Mesenchymal stem cell (in vitro differentiated cells and primary cell): Measurements from ENCODE around the gene ABCG2.

Source experiments
- DNase-seq: peaks from one replicate; pipeline ENCODE4 v3.0.0-alpha.2; 2013
- H2AFZ ChIP-seq: one replicate; pipeline ENCODE4 v1.6.1; 2013; ENCODE audit warnings: low read depth, mild to moderate bottlenecking, control low read depth, inconsistent platforms, low read length, moderate library complexity
- H2AK5ac ChIP-seq: 2 replicates; pipeline ENCODE4 v1.6.1; 2013; ENCODE audit warnings: low read length, moderate library complexity, mild to moderate bottlenecking, inconsistent platforms; ENCODE audit not compliant: severe bottlenecking
- H2BK120ac ChIP-seq: one replicate; pipeline ENCODE4 v1.6.1; 2013; ENCODE audit warnings: low read depth, mild to moderate bottlenecking, inconsistent platforms, low read length, moderate library complexity
- H2BK12ac ChIP-seq, 2 experiments: one replicate each; pipeline ENCODE4 v1.6.1; 2013; ENCODE audit warnings: inconsistent platforms in 2 of 2, low read length in 2 of 2, mild to moderate bottlenecking in 2 of 2, moderate library complexity in 2 of 2, control low read depth in 1 of 2
- H2BK15ac ChIP-seq: one replicate; pipeline ENCODE4 v1.6.1; 2013; ENCODE audit warnings: mild to moderate bottlenecking, low read depth, inconsistent platforms; ENCODE audit not compliant: poor library complexity, severe bottlenecking
- H2BK5ac ChIP-seq: 2 replicates; pipeline ENCODE4 v1.6.1; 2013; ENCODE audit warnings: low read depth, mild to moderate bottlenecking, low read length, control low read depth, inconsistent platforms; ENCODE audit not compliant: poor library complexity, severe bottlenecking
- H3K14ac ChIP-seq, 2 experiments: one replicate each; pipeline ENCODE4 v1.6.1; 2013; ENCODE audit warnings: inconsistent platforms in 2 of 2, low read length in 2 of 2, control low read depth in 1 of 2, mild to moderate bottlenecking in 1 of 2, moderate library complexity in 1 of 2
- H3K18ac ChIP-seq, 2 experiments: one replicate each; pipeline ENCODE4 v1.6.1; 2013; ENCODE audit warnings: inconsistent platforms in 2 of 2, low read length in 2 of 2, control low read depth in 1 of 2, low read depth in 1 of 2, mild to moderate bottlenecking in 1 of 2
- H3K23ac ChIP-seq, 2 experiments: one replicate each; pipeline ENCODE4 v1.6.1; 2013; ENCODE audit warnings: inconsistent platforms in 2 of 2, low read length in 2 of 2, mild to moderate bottlenecking in 2 of 2, moderate library complexity in 2 of 2, control low read depth in 1 of 2
- H3K27ac ChIP-seq: 2 replicates; pipeline ENCODE4 v1.5.1; 2013; ENCODE audit warnings: mild to moderate bottlenecking, moderate library complexity, low read length, control low read depth, inconsistent platforms; ENCODE audit not compliant: poor library complexity, severe bottlenecking
- H3K27me3 ChIP-seq, 2 experiments: 2 replicates each; pipeline versions ENCODE4 v1.6.1 to v1.7.0; 2013; ENCODE audit warnings: low read length in 2 of 2, mild to moderate bottlenecking in 2 of 2, moderate library complexity in 2 of 2, control low read depth in 1 of 2, inconsistent platforms in 1 of 2; ENCODE audit not compliant: control insufficient read depth in 1 of 2, insufficient read depth in 1 of 2
- H3K36me3 ChIP-seq, 2 experiments: 2 replicates each; pipeline versions ENCODE4 v1.6.1 to v1.7.0; 2013; ENCODE audit warnings: low read length in 2 of 2, control low read depth in 1 of 2, inconsistent platforms in 1 of 2, low read depth in 1 of 2, mild to moderate bottlenecking in 1 of 2; ENCODE audit not compliant: insufficient read depth in 2 of 2, control insufficient read depth in 1 of 2
- H3K4ac ChIP-seq, 2 experiments: one replicate each; pipeline ENCODE4 v1.6.1; 2013; ENCODE audit warnings: inconsistent platforms in 2 of 2, low read length in 2 of 2, mild to moderate bottlenecking in 2 of 2, moderate library complexity in 2 of 2, control low read depth in 1 of 2, low read depth in 1 of 2
- H3K4me1 ChIP-seq: 2 replicates; pipeline ENCODE4 v1.6.1; 2013; ENCODE audit warnings: low read depth, low read length, control low read depth; ENCODE audit not compliant: control insufficient read depth, insufficient read depth
- H3K4me2 ChIP-seq: 2 replicates; pipeline ENCODE4 v1.6.1; 2013; ENCODE audit warnings: low read length, mild to moderate bottlenecking, inconsistent platforms; ENCODE audit not compliant: poor library complexity, severe bottlenecking
- H3K4me3 ChIP-seq, 2 experiments: 2 replicates each; pipeline versions ENCODE4 v1.5.1 to v1.7.0; 2013; ENCODE audit warnings: low read length in 2 of 2, mild to moderate bottlenecking in 2 of 2, control low read depth in 1 of 2, low read depth in 1 of 2; ENCODE audit not compliant: insufficient read depth in 1 of 2
- H3K79me1 ChIP-seq: replicated peaks from 2 replicates; pipeline ENCODE4 v1.6.1; 2013; ENCODE audit warnings: mild to moderate bottlenecking, control low read depth, low read length, inconsistent platforms; ENCODE audit not compliant: poor library complexity, severe bottlenecking
- H3K9ac ChIP-seq: 2 replicates; pipeline ENCODE4 v1.7.0; 2013; ENCODE audit warnings: mild to moderate bottlenecking, low read length, moderate library complexity
- H3K9me3 ChIP-seq: 2 replicates; pipeline ENCODE4 v1.7.0; 2013; ENCODE audit warnings: mild to moderate bottlenecking, low read length; ENCODE audit not compliant: control insufficient read depth
- H4K8ac ChIP-seq: one replicate; pipeline ENCODE4 v1.6.1; 2013; ENCODE audit warnings: inconsistent platforms, mild to moderate bottlenecking, low read length, moderate library complexity
- H4K91ac ChIP-seq: one replicate; pipeline ENCODE4 v1.6.1; 2013; ENCODE audit warnings: mild to moderate bottlenecking, low read length, inconsistent platforms
- WGBS: methylation state at CpG from one replicate; pipeline ENCODE4 v1.1.7; 2013; ENCODE audit warnings: mixed read lengths; 5-methylcytosine and 5-hydroxymethylcytosine counted together

The ABCG2 gene

DNA sequence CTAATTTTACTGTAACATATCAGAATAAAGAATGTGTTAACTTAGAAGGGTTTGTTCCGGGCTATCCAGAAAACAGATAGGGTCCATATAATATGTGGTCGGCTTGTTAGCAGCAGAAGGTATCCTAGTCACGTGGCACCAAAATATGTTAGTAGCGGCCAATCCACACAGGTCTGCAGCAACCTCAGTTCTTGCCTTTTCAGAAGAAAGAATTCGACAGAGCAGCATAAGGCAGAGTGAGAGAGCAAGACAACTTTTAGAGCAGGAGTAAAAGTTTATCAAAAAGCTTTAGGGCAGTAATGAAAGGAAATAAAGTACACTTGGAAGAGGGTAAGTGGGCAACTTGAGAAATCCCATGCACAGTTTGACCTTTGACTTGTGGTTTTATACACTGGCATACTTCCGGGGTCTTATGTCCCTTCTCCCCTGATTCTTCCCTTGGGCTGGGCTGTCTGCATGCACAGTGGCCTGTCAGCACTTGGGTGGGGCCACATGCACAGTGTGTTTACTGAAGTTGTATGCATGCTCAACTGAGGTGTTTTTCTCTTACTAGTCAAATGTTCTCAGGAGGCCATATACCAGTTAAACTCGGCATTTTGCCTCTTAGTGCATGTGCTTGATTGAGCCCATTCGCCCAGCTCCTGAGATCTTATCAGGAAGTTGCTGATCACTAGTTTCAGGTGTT is 37.0 kb upstream of the ABCG2 start:
- H3K18ac ChIP-seq, result peak overlapping the region in 1 of 2 experiments; percentile 48
- no peak overlapping the region for H3K4me3 ChIP-seq
- H4K91ac ChIP-seq, result no peak overlapping the region
- no peak overlapping the region for H4K8ac ChIP-seq
- H3K79me1 ChIP-seq, result no peaks in the 10 kb centered on the region
- H3K4ac ChIP-seq, result no peak overlapping the region
- H2BK12ac ChIP-seq, result peak overlapping the region in 1 of 2 experiments; percentile 48
- H3K14ac ChIP-seq, result peak overlapping the region in 1 of 2 experiments; percentile 65
- no peak overlapping the region for H2AK5ac ChIP-seq
- no peak overlapping the region for H3K4me2 ChIP-seq
- no peak overlapping the region for H2AFZ ChIP-seq
- H3K27me3 ChIP-seq, result no peaks in the 10 kb centered on the region
- DNase-seq, result no peak
- H3K36me3 ChIP-seq, result no peaks in the 10 kb centered on the region
- no peak overlapping the region for H3K9ac ChIP-seq
- H3K9me3 ChIP-seq, result no peaks in the 10 kb centered on the region
- peak overlapping the region in 1 of 2 experiments; percentile 72 for H3K23ac ChIP-seq
- H2BK120ac ChIP-seq, result no peak overlapping the region
- H3K27ac ChIP-seq, result no peak overlapping the region
- no peak overlapping the region for H2BK15ac ChIP-seq
- no peaks in the 10 kb centered on the region for H3K4me1 ChIP-seq
- no peak overlapping the region for H2BK5ac ChIP-seq
- 80% methylated on average over 8 of the region's 8 CpGs for WGBS

- H3K36me3 ChIP-seq, result no peaks in the 10 kb centered on the region
- no peak overlapping the region for H3K4me2 ChIP-seq
- H4K91ac ChIP-seq, result no peak overlapping the region
- DNase-seq, result no peak
- no peak overlapping the region for H3K9ac ChIP-seq
- WGBS, result 0% methylated on average over 1 of the region's 3 CpGs
- H3K4me3 ChIP-seq, result no peak overlapping the region
- H2BK15ac ChIP-seq, result no peak overlapping the region
- H3K27ac ChIP-seq, result no peak overlapping the region
- no peak overlapping the region for H3K4ac ChIP-seq
- H2AK5ac ChIP-seq, result no peak overlapping the region
- H3K14ac ChIP-seq, result no peak overlapping the region
- no peaks in the 10 kb centered on the region for H3K4me1 ChIP-seq
- no peaks in the 10 kb centered on the region for H3K79me1 ChIP-seq
- no peak overlapping the region for H2BK120ac ChIP-seq
- no peak overlapping the region for H2BK12ac ChIP-seq
- no peak overlapping the region for H2BK5ac ChIP-seq
- no peaks in the 10 kb centered on the region for H3K27me3 ChIP-seq
- H4K8ac ChIP-seq, result no peak overlapping the region
- no peak overlapping the region for H2AFZ ChIP-seq
- no peaks in the 10 kb centered on the region for H3K9me3 ChIP-seq
- H3K23ac ChIP-seq, result no peak overlapping the region
- H3K18ac ChIP-seq, result no peak overlapping the region
These were observed 33.0 kb upstream of the ABCG2 start for GRCh38 chr4:88191404-88191803.

DNA sequence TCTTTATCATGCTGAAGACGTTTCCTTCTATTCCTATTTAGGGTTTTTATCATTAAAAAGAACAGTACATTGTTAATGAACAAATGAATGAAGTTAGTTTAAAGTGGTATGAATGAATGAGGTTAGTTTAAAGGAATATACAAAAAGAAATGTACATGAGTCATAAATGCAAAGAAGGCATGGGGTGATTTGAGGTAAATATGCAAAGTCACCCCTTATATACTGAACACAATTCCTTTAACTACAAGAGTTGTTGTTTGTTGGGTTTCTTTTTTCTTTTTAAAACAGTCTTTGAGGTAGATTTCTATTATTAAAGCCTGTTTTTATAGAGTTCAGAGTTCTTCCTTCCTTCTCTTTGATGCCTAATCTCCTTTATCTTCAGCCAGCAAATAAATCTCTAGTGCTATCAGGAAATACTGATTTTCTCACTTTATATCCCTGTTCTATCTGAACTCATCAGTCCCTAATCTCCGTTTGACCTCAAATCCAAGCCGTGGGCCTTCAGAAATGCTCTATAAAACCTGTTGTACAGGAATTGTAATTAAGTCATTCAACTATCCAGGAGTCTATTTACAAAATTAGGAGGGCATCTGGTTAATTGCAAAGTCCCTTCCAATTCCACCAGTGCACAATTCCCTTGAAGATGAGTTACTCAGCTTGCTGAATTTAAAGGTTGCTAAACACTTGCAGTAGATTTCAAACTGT is 31.6 kb upstream of the ABCG2 start:
- DNase-seq, result peak; percentile 29
- Histone ChIP-seq H2AK5ac (no peak overlapping the region), H3K23ac (no peak overlapping the region), H3K79me1 (no peaks in the 10 kb centered on the region), H3K18ac (no peak overlapping the region), H3K4me3 (no peak overlapping the region), H2BK120ac (no peak overlapping the region), H3K14ac (no peak overlapping the region), H2BK12ac (no peak overlapping the region), H3K4ac (no peak overlapping the region), H3K27ac (no peak overlapping the region), H2BK5ac (no peak overlapping the region), H2BK15ac (no peak overlapping the region), H3K4me1 (no peaks in the 10 kb centered on the region), H3K4me2 (no peak overlapping the region), H3K27me3 (no peaks in the 10 kb centered on the region), H3K9me3 (no peaks in the 10 kb centered on the region), H2AFZ (no peak overlapping the region), H3K9ac (no peak overlapping the region), H4K8ac (no peak overlapping the region), H4K91ac (no peak overlapping the region), H3K36me3 (no peaks in the 10 kb centered on the region)
- WGBS, result no CpG with 5 or more reads among the region's 3 CpGs

DNA sequence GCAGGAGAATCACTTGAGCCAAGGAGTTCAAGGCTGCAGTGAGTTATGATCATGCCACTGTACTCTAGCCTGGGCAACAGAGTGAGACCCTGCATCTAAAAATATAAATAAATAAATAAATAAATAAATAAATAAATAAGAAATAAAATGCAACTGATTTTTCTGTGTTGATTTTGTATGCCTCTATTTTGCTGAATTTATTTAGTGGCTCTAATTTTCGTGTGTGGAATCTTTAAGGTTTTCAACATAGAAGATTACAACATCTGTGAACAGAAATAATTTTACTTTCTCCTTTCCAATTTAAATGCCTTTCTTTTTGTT is 30.9 kb upstream of the ABCG2 start:
- no peak overlapping the region for H3K18ac ChIP-seq
- H2BK120ac ChIP-seq, result no peak overlapping the region
- H3K14ac ChIP-seq, result no peak overlapping the region
- no peak overlapping the region for H3K4me3 ChIP-seq
- H2BK5ac ChIP-seq, result no peak overlapping the region
- H3K4me1 ChIP-seq, result no peaks in the 10 kb centered on the region
- H2BK12ac ChIP-seq, result no peak overlapping the region
- H3K79me1 ChIP-seq, result no peaks in the 10 kb centered on the region
- H3K23ac ChIP-seq, result no peak overlapping the region
- no peak overlapping the region for H3K4me2 ChIP-seq
- no peaks in the 10 kb centered on the region for H3K36me3 ChIP-seq
- no peak for DNase-seq
- no peak overlapping the region for H4K91ac ChIP-seq
- H3K4ac ChIP-seq, result no peak overlapping the region
- H2AK5ac ChIP-seq, result no peak overlapping the region
- H3K27me3 ChIP-seq, result no peaks in the 10 kb centered on the region
- no peak overlapping the region for H2AFZ ChIP-seq
- H3K9ac ChIP-seq, result no peak overlapping the region
- no peak overlapping the region for H3K27ac ChIP-seq
- H3K9me3 ChIP-seq, result no peaks in the 10 kb centered on the region
- no peak overlapping the region for H2BK15ac ChIP-seq
- H4K8ac ChIP-seq, result no peak overlapping the region
- no CpG with 5 or more reads among the region's 1 CpG for WGBS
